Brain microvascular endothelial cell (primary cell): ENCODE measurements around the gene KCNIP4.

Experiments
- DNase-seq: peaks from one replicate; pipeline ENCODE4 v3.0.0-alpha.2; 2020
- H3K27ac ChIP-seq: fragments of 250-450 bp; sonication (Bioruptor Pico); 2 replicates; pipeline ENCODE4 v1.5.1; 2020; ENCODE audit warnings: mild to moderate bottlenecking, moderate library complexity
- H3K27me3 ChIP-seq: fragments of 250-450 bp; sonication (Bioruptor Pico); replicated peaks from 2 replicates; pipeline ENCODE4 v1.5.1; 2020; ENCODE audit warnings: mild to moderate bottlenecking
- H3K36me3 ChIP-seq: fragments of 250-450 bp; sonication (Bioruptor Pico); replicated peaks from 2 replicates; pipeline ENCODE4 v1.5.1; 2020; ENCODE audit warnings: mild to moderate bottlenecking
- H3K4me3 ChIP-seq: 2 replicates; pipeline ENCODE4 v1.5.1; 2011; ENCODE audit warnings: low read depth, mild to moderate bottlenecking, control low read depth, low read length, moderate library complexity
- CTCF ChIP-seq: IDR thresholded peaks from 2 replicates; pipeline ENCODE4 v1.5.1; 2011; ENCODE audit warnings: low read depth, mild to moderate bottlenecking, moderate library complexity, low read length, control low read depth, inconsistent platforms; ENCODE audit errors: missing control alignments
- in situ Hi-C: cut with HindIII; loops from 2 replicates; pipeline ENCODE4 v1.10.0; 2017; ENCODE audit warnings: low sequenced_read_pairs, low pct_ligation_motif_present

Gene KCNIP4

GRCh38 chr4:21677173-21677572 lies 271.4 kb downstream of the KCNIP4 start:
- Histone ChIP-seq H3K36me3 (no peaks in the 10 kb centered on the region), H3K4me3 (no peak overlapping the region), H3K27me3 (no peaks in the 10 kb centered on the region), H3K27ac (no peak overlapping the region)
- DNase-seq = no peak
- no peak for TF ChIP-seq CTCF
- in situ Hi-C loops = no loop called here

DNA sequence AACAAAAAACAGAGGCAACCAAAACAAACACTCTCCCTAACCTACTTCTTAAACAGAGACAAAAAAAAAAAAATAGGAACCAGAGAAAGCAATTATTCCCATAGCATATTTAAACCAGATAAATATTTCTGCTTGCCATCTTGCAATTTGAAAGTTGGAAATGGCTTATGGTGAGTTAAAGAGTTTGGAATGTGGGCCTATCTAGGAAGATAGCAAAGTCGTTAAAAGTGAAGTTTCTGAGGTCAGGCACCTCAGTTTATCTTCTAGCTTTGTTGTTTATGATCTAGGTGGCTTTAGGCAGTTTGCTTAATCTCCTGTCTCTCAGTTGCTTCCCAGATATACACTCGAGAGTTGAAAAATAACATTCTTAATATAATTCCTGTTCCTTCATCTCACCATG lies 284.2 kb downstream of the KCNIP4 start:
- Histone ChIP-seq H3K4me3 (no peak overlapping the region), H3K27ac (no peak overlapping the region), H3K36me3 (no peaks in the 10 kb centered on the region), H3K27me3 (no peaks in the 10 kb centered on the region)
- in situ Hi-C loops = no loop called here
- TF ChIP-seq CTCF = no peak
- no peak for DNase-seq

DNA sequence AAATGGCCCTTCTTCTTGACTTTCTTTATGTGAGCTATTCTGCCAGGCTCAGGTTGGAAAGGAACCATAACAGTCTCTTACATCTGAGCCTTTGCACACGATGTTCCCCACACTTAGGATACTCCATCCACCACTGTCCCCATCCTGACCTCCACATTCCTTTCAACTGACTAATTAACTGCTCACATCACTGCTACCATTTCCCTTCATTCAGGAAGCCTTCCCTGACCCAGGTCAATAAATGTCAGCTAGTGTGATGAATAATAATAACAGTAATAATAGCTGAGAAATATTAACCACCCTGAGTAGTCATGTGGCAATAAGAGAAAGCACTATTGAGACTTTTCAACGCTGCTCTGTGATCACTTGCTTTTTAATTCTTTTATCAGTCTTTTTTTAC lies 291.7 kb downstream of the KCNIP4 start:
- TF ChIP-seq CTCF = no peak
- H3K27ac ChIP-seq = peak overlapping the region; percentile 68
- no peak overlapping the region for H3K4me3 ChIP-seq
- DNase-seq = peak; percentile 91
- in situ Hi-C loops = no loop called here
- H3K36me3 ChIP-seq = no peaks in the 10 kb centered on the region
- H3K27me3 ChIP-seq = no peaks in the 10 kb centered on the region

- no peak overlapping the region for H3K4me3 ChIP-seq
- peak; percentile 5 for DNase-seq
- H3K27me3 ChIP-seq = no peaks in the 10 kb centered on the region
- no peak for TF ChIP-seq CTCF
- no peaks in the 10 kb centered on the region for H3K36me3 ChIP-seq
- H3K27ac ChIP-seq = no peak overlapping the region
- in situ Hi-C loops = no loop called here
Observed at GRCh38 chr4:21655031-21655430, 293.5 kb downstream of the KCNIP4 start.

GRCh38 chr4:21652508-21653231 lies 295.9 kb downstream of the KCNIP4 start:
- TF ChIP-seq CTCF = no peak
- H3K4me3 ChIP-seq = no peak overlapping the region
- no peak overlapping the region for H3K27ac ChIP-seq
- in situ Hi-C loops = no loop called here
- H3K27me3 ChIP-seq = no peaks in the 10 kb centered on the region
- DNase-seq = no peak
- H3K36me3 ChIP-seq = no peaks in the 10 kb centered on the region
